GM20000 (cell line): ENCODE data around the gene ACSS3.

ENCODE experiments used
- DNase-seq: peaks from one replicate; pipeline ENCODE4 v3.0.0; 2012; ENCODE audit warnings: low spot score
- CTCF ChIP-seq: IDR thresholded peaks from 2 replicates; pipeline ENCODE4 v1.5.1; 2012; ENCODE audit warnings: mild to moderate bottlenecking, control low read depth; ENCODE audit errors: extremely low read depth, missing control alignments

ACSS3 gene

GRCh38 chr12:81211306-81211705 is 133.4 kb downstream of the ACSS3 start:
- no peak for DNase-seq
- TF ChIP-seq CTCF = no peak

GRCh38 chr12:81212996-81213696 is 135.3 kb downstream of the ACSS3 start:
- no peak for TF ChIP-seq CTCF
- DNase-seq = no peak

GRCh38 chr12:81216739-81217138 is 138.9 kb downstream of the ACSS3 start:
- no peak for TF ChIP-seq CTCF
- no peak for DNase-seq

GRCh38 chr12:81221681-81222080 is 143.8 kb downstream of the ACSS3 start:
- no peak for DNase-seq
- TF ChIP-seq CTCF = no peak

GRCh38 chr12:81222846-81223592 is 145.1 kb downstream of the ACSS3 start:
- no peak for TF ChIP-seq CTCF
- no peak for DNase-seq

GRCh38 chr12:81224626-81225025 is 146.7 kb downstream of the ACSS3 start:
- no peak for DNase-seq
- no peak for TF ChIP-seq CTCF

GRCh38 chr12:81229759-81230158 is 151.9 kb downstream of the ACSS3 start:
- DNase-seq = no peak
- TF ChIP-seq CTCF = no peak
